Chondrocyte (in vitro differentiated cells): ENCODE results near the gene PCCB. TPM values are rescaled to one million over a fixed set of nuclear protein-coding genes. Genes with fewer than 3 reads are reported as not detected.
"Not testable (repeated sequence)": the region's sequence is repeated elsewhere in the genome, so short reads cannot be mapped to it uniquely, and the experiment has no call there.

Source experiments
- DNase-seq: peaks from one replicate; pipeline ENCODE4 v3.0.0; 2021; ENCODE audit warnings: mixed read lengths, low spot score
- H3K27ac Mint-ChIP-seq: one replicate; pipeline ENCODE4 v1.8.0; 2021; ENCODE audit warnings: mild to moderate bottlenecking, moderate library complexity, mixed read lengths; ENCODE audit not compliant: unreplicated experiment
- H3K27me3 Mint-ChIP-seq: 2 replicates; pipeline ENCODE4 v1.8.0; 2021; ENCODE audit warnings: low read depth, mixed read lengths
- H3K36me3 Mint-ChIP-seq: 2 replicates; pipeline ENCODE4 v1.8.0; 2021; ENCODE audit warnings: low read depth, mixed read lengths
- H3K4me1 Mint-ChIP-seq: 2 replicates; pipeline ENCODE4 v1.8.0; 2021; ENCODE audit warnings: low read depth, mild to moderate bottlenecking, mixed read lengths
- H3K4me3 Mint-ChIP-seq: one replicate; pipeline ENCODE4 v1.8.0; 2021; ENCODE audit warnings: mild to moderate bottlenecking, moderate library complexity, mixed read lengths; ENCODE audit not compliant: unreplicated experiment
- H3K9me3 Mint-ChIP-seq: 2 replicates; pipeline ENCODE4 v1.8.0; 2021; ENCODE audit warnings: low read depth, mixed read lengths
- CTCF ChIP-seq: fragments of 200-600 bp; sonication (generic); IDR thresholded peaks from 2 replicates; pipeline ENCODE4 v1.5.0; 2021; ENCODE audit warnings: antibody characterized with exemption, mild to moderate bottlenecking, moderate library complexity
- total RNA-seq: library from RNA; stranded (reverse); gene quantifications from 3 replicates; pipeline ENCODE4 v1.2.1, GENCODE V29; 2021

Gene PCCB
- total RNA-seq, 1 donor from 2014 or later = 31.1 TPM

GRCh38 chr3:136261826-136262225, 11.7 kb downstream of the PCCB start:
- peaks cover 4% of the 10 kb centered on the region for H3K4me1 Mint-ChIP-seq
- H3K27me3 Mint-ChIP-seq = no peaks in the 10 kb centered on the region
- no peak overlapping the region for H3K27ac Mint-ChIP-seq
- peaks cover 21% of the 10 kb centered on the region for H3K36me3 Mint-ChIP-seq
- TF ChIP-seq CTCF = no peak
- no peak for DNase-seq
- no peaks in the 10 kb centered on the region for H3K9me3 Mint-ChIP-seq
- no peak overlapping the region for H3K4me3 Mint-ChIP-seq

GRCh38 chr3:136262559-136262958, 12.4 kb downstream of the PCCB start:
- no peak for TF ChIP-seq CTCF
- Mint-ChIP-seq H3K27me3 (no peaks in the 10 kb centered on the region), H3K9me3 (no peaks in the 10 kb centered on the region), H3K36me3 (peaks cover 18% of the 10 kb centered on the region), H3K4me1 (peaks cover 4% of the 10 kb centered on the region), H3K27ac (no peak overlapping the region), H3K4me3 (no peak overlapping the region)
- DNase-seq = no peak

GRCh38 chr3:136263251-136263650, 13.1 kb downstream of the PCCB start:
- no peak for TF ChIP-seq CTCF
- Mint-ChIP-seq H3K27me3 (no peaks in the 10 kb centered on the region), H3K4me1 (peaks cover 4% of the 10 kb centered on the region), H3K27ac (no peak overlapping the region), H3K4me3 (no peak overlapping the region), H3K36me3 (peaks cover 17% of the 10 kb centered on the region), H3K9me3 (no peaks in the 10 kb centered on the region)
- DNase-seq = no peak

GRCh38 chr3:136266468-136267125, 16.5 kb downstream of the PCCB start:
- H3K4me1 Mint-ChIP-seq = not testable (repeated sequence)

GRCh38 chr3:136267235-136267634, 17.1 kb downstream of the PCCB start:
- H3K36me3 Mint-ChIP-seq = peaks cover 8% of the 10 kb centered on the region

More at GRCh38 chr3:136266468-136267125, 16.5 kb downstream of the PCCB start:
- H3K27ac Mint-ChIP-seq = peak overlapping the region; percentile 24
- not testable (repeated sequence) for H3K27me3 Mint-ChIP-seq, DNase-seq, H3K4me3 Mint-ChIP-seq, H3K9me3 Mint-ChIP-seq
- H3K36me3 Mint-ChIP-seq = peaks cover 10% of the 10 kb centered on the region

More at GRCh38 chr3:136267235-136267634, 17.1 kb downstream of the PCCB start:
- Mint-ChIP-seq H3K27me3 (no peaks in the 10 kb centered on the region), H3K4me3 (no peak overlapping the region), H3K9me3 (no peaks in the 10 kb centered on the region), H3K4me1 (peaks cover 4% of the 10 kb centered on the region), H3K27ac (no peak overlapping the region)
- no peak for DNase-seq
- no peak for TF ChIP-seq CTCF
